ENCODE measurements around the gene UBAC2. TPM values are rescaled to one million over a fixed set of nuclear protein-coding genes. Genes with fewer than 3 reads are reported as not detected.

The UBAC2 gene
- total and polyA plus RNA-seq, 7 donors, result 31.8 to 73.9 (median 47.6) TPM

- peaks cover 0 to 51% (median 7%) of the 10 kb centered on the region in 4 donors for H3K36me3 ChIP-seq
- no peak for DNase-seq
Observed at GRCh38 chr13:99346335-99347042, 145.8 kb downstream of the UBAC2 start.

GRCh38 chr13:99347335-99347878, 146.8 kb downstream of the UBAC2 start:
- DNase-seq, result no peak
- H3K4me1 ChIP-seq, result no peaks in the 10 kb centered on the region
- peaks cover 0 to 49% (median 4%) of the 10 kb centered on the region in 4 donors for H3K36me3 ChIP-seq
- WGBS, 2 donors, result 91% methylated on average over 6 of the region's 6 CpGs
- intact Hi-C loops (cut with DNase I), result no loop called here
- TF ChIP-seq POLR2A (IDR thresholded peaks at IDR 0.05), result no peak
- TF ChIP-seq POLR2AphosphoS5 (IDR thresholded peaks at IDR 0.05), result no peak
- TF ChIP-seq EP300 (IDR thresholded peaks at IDR 0.05), result no peak
- TF ChIP-seq CTCF (IDR thresholded peaks at IDR 0.05), result no peak
- no peaks in the 10 kb centered on the region for H3K9me3 ChIP-seq
- H3K27me3 ChIP-seq, result no peaks in the 10 kb centered on the region
- no peak overlapping the region for H3K4me3 ChIP-seq
- no peak overlapping the region for H3K27ac ChIP-seq

More at GRCh38 chr13:99346335-99347042, 145.8 kb downstream of the UBAC2 start:
- no peak for TF ChIP-seq EP300 (IDR thresholded peaks at IDR 0.05)
- no peak for TF ChIP-seq POLR2AphosphoS5 (IDR thresholded peaks at IDR 0.05)
- TF ChIP-seq POLR2A (IDR thresholded peaks at IDR 0.05), result no peak
- no peak for TF ChIP-seq CTCF (IDR thresholded peaks at IDR 0.05)
- Histone ChIP-seq H3K27me3 (no peaks in the 10 kb centered on the region), H3K27ac (no peak overlapping the region), H3K4me1 (no peaks in the 10 kb centered on the region), H3K9me3 (no peaks in the 10 kb centered on the region), H3K4me3 (no peak overlapping the region)
- WGBS, 2 donors, result 88 to 92% methylated on average over 11 of the region's 11 CpGs
- intact Hi-C loops (cut with DNase I), result no loop called here

- 86 to 94% methylated on average over 8 of the region's 8 CpGs for WGBS, 2 donors
- Histone ChIP-seq H3K36me3 (peaks cover 0 to 44% (median 4%) of the 10 kb centered on the region in 4 donors), H3K9me3 (no peaks in the 10 kb centered on the region), H3K4me3 (no peak overlapping the region), H3K27ac (no peak overlapping the region), H3K27me3 (no peaks in the 10 kb centered on the region), H3K4me1 (no peaks in the 10 kb centered on the region)
- TF ChIP-seq CTCF (IDR thresholded peaks at IDR 0.05), result no peak
- no peak for DNase-seq
- intact Hi-C loops (cut with DNase I), result no loop called here
Observed at GRCh38 chr13:99347911-99348451, 147.3 kb downstream of the UBAC2 start.

GRCh38 chr13:99350191-99350590, 149.5 kb downstream of the UBAC2 start:
- no peak for DNase-seq
- Histone ChIP-seq H3K9me3 (no peaks in the 10 kb centered on the region), H3K36me3 (peaks cover 0 to 29% (median 1%) of the 10 kb centered on the region in 4 donors), H3K4me1 (no peaks in the 10 kb centered on the region), H3K27me3 (no peaks in the 10 kb centered on the region), H3K4me3 (no peak overlapping the region), H3K27ac (no peak overlapping the region)
- TF ChIP-seq EP300 (IDR thresholded peaks at IDR 0.05) (no peak), POLR2A (IDR thresholded peaks at IDR 0.05) (no peak), POLR2AphosphoS5 (IDR thresholded peaks at IDR 0.05) (no peak), CTCF (IDR thresholded peaks at IDR 0.05) (no peak)
- WGBS, 2 donors, result 98 to 99% methylated on average over 2 of the region's 2 CpGs
- intact Hi-C loops (cut with DNase I), result no loop called here

All from sigmoid colon (tissue), 7 donors.